ENCODE data around the gene PSMG4. TPM values are rescaled to one million over a fixed set of nuclear protein-coding genes. Genes with fewer than 3 reads are reported as not detected.

PSMG4 gene
- polyA plus RNA-seq, 1 donor (not counting 4 experiments of a cell fraction or from before 2014, with no cell fraction given) = 16.3 TPM

DNA sequence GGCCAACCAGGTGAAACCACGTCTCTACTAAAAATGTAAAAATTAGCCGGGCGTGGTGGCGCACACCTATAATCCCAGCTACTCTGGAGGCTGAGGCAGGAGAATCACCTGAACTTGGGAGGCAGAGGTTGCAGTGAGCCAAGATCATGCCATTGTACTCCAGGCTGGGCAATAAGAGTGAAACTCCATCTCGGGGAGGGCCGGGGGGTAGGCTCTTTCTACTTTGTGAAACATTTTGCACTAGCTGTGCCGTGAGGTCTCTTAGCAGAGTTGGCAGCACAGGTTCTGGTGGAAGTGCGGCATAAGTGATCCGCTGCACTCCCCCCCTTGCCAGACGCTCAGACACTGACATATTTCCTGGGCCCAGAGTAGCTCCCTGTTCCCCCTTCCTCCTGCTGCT lies 24.5 kb downstream of the PSMG4 start:
- H2AFZ ChIP-seq (ENCODE audit: control insufficient read depth, low read length) = no peak overlapping the region
- no peak for FAIRE-seq
- H3K36me3 ChIP-seq (ENCODE audit: control insufficient read depth in 2 of 2, extremely low read depth in 1 of 2, insufficient read depth in 2 of 2, low read length in 2 of 2) = peaks cover 0 to 10% of the 10 kb centered on the region in 2 experiments
- H4K20me1 ChIP-seq (ENCODE audit: control insufficient read depth, extremely low read depth, insufficient read depth, low read length) = peaks cover 4% of the 10 kb centered on the region
- H3K9me1 ChIP-seq (ENCODE audit: control insufficient read depth, extremely low read depth, insufficient read depth, low read length) = no peaks in the 10 kb centered on the region
- H3K4me3 ChIP-seq (ENCODE audit: control insufficient read depth in 2 of 3, extremely low read depth in 1 of 3, insufficient read depth in 2 of 3, low read depth in 1 of 3, low read length in 3 of 3) = no peak overlapping the region
- H3K27me3 ChIP-seq (ENCODE audit: control insufficient read depth, extremely low read depth, insufficient read depth, low read length) = no peaks in the 10 kb centered on the region
- H3K4me2 ChIP-seq (ENCODE audit: control insufficient read depth, extremely low read depth, insufficient read depth, low read depth, low read length) = no peak overlapping the region
- no peak for DNase-seq (ENCODE audit: low read depth, low spot score)
- no peaks in the 10 kb centered on the region for H3K9me3 ChIP-seq (ENCODE audit: control insufficient read depth, low read depth, low read length)
- no peaks in the 10 kb centered on the region for H3K79me2 ChIP-seq (ENCODE audit: control insufficient read depth, insufficient read depth, low read length)
- no peak for TF ChIP-seq EZH2 (IDR thresholded peaks at IDR 0.05; ENCODE audit: low read length)
- TF ChIP-seq, protein P1, sequence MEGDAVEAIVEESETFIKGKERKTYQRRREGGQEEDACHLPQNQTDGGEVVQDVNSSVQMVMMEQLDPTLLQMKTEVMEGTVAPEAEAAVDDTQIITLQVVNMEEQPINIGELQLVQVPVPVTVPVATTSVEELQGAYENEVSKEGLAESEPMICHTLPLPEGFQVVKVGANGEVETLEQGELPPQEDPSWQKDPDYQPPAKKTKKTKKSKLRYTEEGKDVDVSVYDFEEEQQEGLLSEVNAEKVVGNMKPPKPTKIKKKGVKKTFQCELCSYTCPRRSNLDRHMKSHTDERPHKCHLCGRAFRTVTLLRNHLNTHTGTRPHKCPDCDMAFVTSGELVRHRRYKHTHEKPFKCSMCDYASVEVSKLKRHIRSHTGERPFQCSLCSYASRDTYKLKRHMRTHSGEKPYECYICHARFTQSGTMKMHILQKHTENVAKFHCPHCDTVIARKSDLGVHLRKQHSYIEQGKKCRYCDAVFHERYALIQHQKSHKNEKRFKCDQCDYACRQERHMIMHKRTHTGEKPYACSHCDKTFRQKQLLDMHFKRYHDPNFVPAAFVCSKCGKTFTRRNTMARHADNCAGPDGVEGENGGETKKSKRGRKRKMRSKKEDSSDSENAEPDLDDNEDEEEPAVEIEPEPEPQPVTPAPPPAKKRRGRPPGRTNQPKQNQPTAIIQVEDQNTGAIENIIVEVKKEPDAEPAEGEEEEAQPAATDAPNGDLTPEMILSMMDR (optimal IDR thresholded peaks at IDR 0.05 in 1 of 3, IDR thresholded peaks at IDR 0.05 in 1 of 3, conservative IDR thresholded peaks at IDR 0.05 in 1 of 3; ENCODE audit: extremely low read depth in 1 of 3, insufficient read depth in 2 of 3, low read length in 3 of 3) = no peak
- peaks cover 12% of the 10 kb centered on the region for H3K4me1 ChIP-seq (ENCODE audit: control insufficient read depth, extremely low read depth, insufficient read depth, low read length)
- H3K9ac ChIP-seq (ENCODE audit: control insufficient read depth, extremely low read depth, insufficient read depth, low read length) = no peak overlapping the region
- dilution Hi-C loops (cut with MboI; ENCODE audit: extremely low pct_ligation_motif_present, low sequenced_read_pairs) = no loop called here
- no peak overlapping the region for H3K27ac ChIP-seq (ENCODE audit: control insufficient read depth, insufficient read depth, low read length)

DNA sequence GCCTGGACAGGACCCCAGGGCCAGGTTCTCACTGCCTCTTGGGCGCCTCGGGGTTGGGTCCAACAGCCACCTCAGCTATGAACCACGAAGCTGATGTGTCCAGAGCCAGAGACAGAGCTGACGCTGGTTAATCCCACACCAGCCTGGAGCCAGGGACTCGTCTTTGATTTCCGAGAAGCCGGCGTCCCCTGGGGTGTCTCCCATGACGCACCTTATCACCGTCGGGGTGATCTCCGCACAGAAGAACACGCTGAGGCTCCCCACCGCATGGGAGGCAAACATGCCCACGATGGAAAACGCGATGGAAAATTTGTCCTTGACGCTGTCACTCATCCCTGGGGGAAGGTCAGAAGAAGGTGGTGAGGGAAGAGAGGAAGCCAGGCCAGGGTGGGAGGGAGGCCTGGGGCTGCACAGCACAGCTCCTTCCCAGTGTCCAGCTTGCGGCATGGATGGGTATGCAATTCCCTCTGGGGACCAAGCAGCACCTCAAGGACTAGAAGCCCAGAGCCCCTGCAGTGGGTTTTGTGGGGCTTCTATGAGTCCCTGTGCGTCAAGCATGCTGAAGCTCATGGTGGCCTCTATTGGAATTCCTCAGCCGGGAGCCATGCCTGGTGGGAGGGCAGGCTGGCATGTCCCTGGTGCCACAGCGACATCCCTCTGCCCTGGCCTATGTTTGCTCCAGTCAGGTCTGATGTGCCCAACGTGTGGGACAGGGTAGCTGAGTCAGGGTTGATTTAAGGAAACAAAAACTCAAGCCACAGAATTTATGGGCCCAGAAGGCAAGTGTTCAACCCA lies 25.1 kb downstream of the PSMG4 start:
- DNase-seq (ENCODE audit: low read depth, low spot score) (no peak), FAIRE-seq (no peak)
- Histone ChIP-seq H3K27ac (ENCODE audit: control insufficient read depth, insufficient read depth, low read length) (no peak overlapping the region), H3K27me3 (ENCODE audit: control insufficient read depth, extremely low read depth, insufficient read depth, low read length) (no peaks in the 10 kb centered on the region), H3K4me3 (ENCODE audit: control insufficient read depth in 2 of 3, extremely low read depth in 1 of 3, insufficient read depth in 2 of 3, low read depth in 1 of 3, low read length in 3 of 3) (no peak overlapping the region), H3K36me3 (ENCODE audit: control insufficient read depth in 2 of 2, extremely low read depth in 1 of 2, insufficient read depth in 2 of 2, low read length in 2 of 2) (peaks cover 0 to 10% of the 10 kb centered on the region in 2 experiments), H3K4me1 (ENCODE audit: control insufficient read depth, extremely low read depth, insufficient read depth, low read length) (peaks cover 12% of the 10 kb centered on the region), H3K9ac (ENCODE audit: control insufficient read depth, extremely low read depth, insufficient read depth, low read length) (no peak overlapping the region), H3K79me2 (ENCODE audit: control insufficient read depth, insufficient read depth, low read length) (no peaks in the 10 kb centered on the region), H3K4me2 (ENCODE audit: control insufficient read depth, extremely low read depth, insufficient read depth, low read depth, low read length) (no peak overlapping the region), H3K9me3 (ENCODE audit: control insufficient read depth, low read depth, low read length) (no peaks in the 10 kb centered on the region), H4K20me1 (ENCODE audit: control insufficient read depth, extremely low read depth, insufficient read depth, low read length) (peaks cover 4% of the 10 kb centered on the region), H3K9me1 (ENCODE audit: control insufficient read depth, extremely low read depth, insufficient read depth, low read length) (no peaks in the 10 kb centered on the region), H2AFZ (ENCODE audit: control insufficient read depth, low read length) (no peak overlapping the region)
- dilution Hi-C loops (cut with MboI; ENCODE audit: extremely low pct_ligation_motif_present, low sequenced_read_pairs) = no loop called here
- no peak for TF ChIP-seq EZH2 (IDR thresholded peaks at IDR 0.05; ENCODE audit: low read length)
- TF ChIP-seq, protein P1 (optimal IDR thresholded peaks at IDR 0.05 in 1 of 3, IDR thresholded peaks at IDR 0.05 in 1 of 3, conservative IDR thresholded peaks at IDR 0.05 in 1 of 3; ENCODE audit: extremely low read depth in 1 of 3, insufficient read depth in 2 of 3, low read length in 3 of 3) = no peak
